SK-N-SH treated with all-trans-retinoic acid at 6 μM for 48 hours (cell line): ENCODE results near the gene TANGO2.

ENCODE experiments used
- ATAC-seq: fragments of 200-7000 bp; cut with Tn5 transposase; 3 replicates; pipeline ENCODE4 v1.9.1; 2020; ENCODE audit warnings: mild to moderate bottlenecking, moderate library complexity
- ARNTL ChIP-seq: fragments of 450-650 bp; formaldehyde crosslinking; IDR thresholded peaks from 2 replicates; pipeline ENCODE4 v1.5.0; 2020; ENCODE audit warnings: low read depth, mild to moderate bottlenecking, moderate library complexity, borderline replicate concordance
- BACH2 ChIP-seq: fragments of 250-450 bp; sonication (Bioruptor Pico); IDR thresholded peaks from 2 replicates; pipeline ENCODE4 v1.9.0; 2021; ENCODE audit warnings: mild to moderate bottlenecking, borderline replicate concordance
- GLIS3 ChIP-seq: fragments of 250-450 bp; sonication (Bioruptor Pico); IDR thresholded peaks from 2 replicates; pipeline ENCODE4 v1.5.0; 2020; ENCODE audit warnings: mild to moderate bottlenecking, moderate library complexity
- ISL1 ChIP-seq: fragments of 250-450 bp; sonication (Bioruptor Pico); IDR thresholded peaks from 2 replicates; pipeline ENCODE4 v2.1.2; 2022; ENCODE audit warnings: mild to moderate bottlenecking, moderate library complexity
- OSR1 ChIP-seq: fragments of 250-450 bp; sonication (Bioruptor Pico); IDR thresholded peaks from 2 replicates; pipeline ENCODE4 v1.8.0; 2022; ENCODE audit warnings: moderate library complexity, mild to moderate bottlenecking, inconsistent platforms
- PPARA ChIP-seq: fragments of 250-450 bp; sonication (Bioruptor Pico); IDR thresholded peaks from 2 replicates; pipeline ENCODE4 v1.5.0; 2020; ENCODE audit warnings: mild to moderate bottlenecking, borderline replicate concordance
- RARB ChIP-seq: fragments of 250-450 bp; sonication (Bioruptor Pico); IDR thresholded peaks from 2 replicates; pipeline ENCODE4 v1.8.0; 2021; ENCODE audit warnings: mild to moderate bottlenecking, moderate library complexity
- SNAI2 ChIP-seq: fragments of 250-450 bp; sonication (Bioruptor Pico); IDR thresholded peaks from 2 replicates; pipeline ENCODE4 v1.5.0; 2020; ENCODE audit warnings: mild to moderate bottlenecking, moderate library complexity
- TCF4 ChIP-seq: fragments of 250-450 bp; sonication (Bioruptor Pico); IDR thresholded peaks from 2 replicates; pipeline ENCODE4 v1.8.0; 2021; ENCODE audit warnings: mild to moderate bottlenecking, moderate library complexity, borderline replicate concordance
- TOX ChIP-seq: fragments of 250-450 bp; sonication (Bioruptor Pico); IDR thresholded peaks from 2 replicates; pipeline ENCODE4 v1.8.0; 2021; ENCODE audit warnings: mild to moderate bottlenecking, moderate library complexity, borderline replicate concordance
- ZFP3 ChIP-seq: fragments of 250-450 bp; sonication (Bioruptor Pico); IDR thresholded peaks from 2 replicates; pipeline ENCODE4 v1.5.0; 2020; ENCODE audit warnings: mild to moderate bottlenecking, moderate library complexity
- ZFP30 ChIP-seq: fragments of 450-650 bp; formaldehyde crosslinking; IDR thresholded peaks from 2 replicates; pipeline ENCODE4 v1.5.0; 2022; ENCODE audit warnings: mild to moderate bottlenecking, moderate library complexity
- ZNF565 ChIP-seq: fragments of 450-650 bp; formaldehyde crosslinking; conservative IDR thresholded peaks from 2 replicates; pipeline ENCODE4 v1.5.0; 2020; ENCODE audit warnings: low read depth, mild to moderate bottlenecking, moderate library complexity
- ZNF70 ChIP-seq: fragments of 450-650 bp; formaldehyde crosslinking; IDR thresholded peaks from 2 replicates; pipeline ENCODE4 v1.5.0; 2020; ENCODE audit warnings: mild to moderate bottlenecking, moderate library complexity
- ZNF8 ChIP-seq: fragments of 450-650 bp; formaldehyde crosslinking; IDR thresholded peaks from 2 replicates; pipeline ENCODE4 v1.5.0; 2020; ENCODE audit warnings: mild to moderate bottlenecking, moderate library complexity
- TF ChIP-seq, protein P1 (sequence below): fragments of 250-450 bp; sonication (Bioruptor Pico); IDR thresholded peaks from 2 replicates; pipeline ENCODE4 v1.5.1; 2021; ENCODE audit warnings: mild to moderate bottlenecking, moderate library complexity
- TF ChIP-seq, protein P2 (sequence below): fragments of 250-450 bp; sonication (Bioruptor Pico); IDR thresholded peaks from 2 replicates; pipeline ENCODE4 v1.5.0; 2020; ENCODE audit warnings: mild to moderate bottlenecking, moderate library complexity
- TF ChIP-seq, protein P3 (sequence below): fragments of 250-450 bp; sonication (Bioruptor Pico); IDR thresholded peaks from 2 replicates; pipeline ENCODE4 v1.8.0; 2021; ENCODE audit warnings: low read depth, mild to moderate bottlenecking, moderate library complexity, borderline replicate concordance

Gene TANGO2

DNA sequence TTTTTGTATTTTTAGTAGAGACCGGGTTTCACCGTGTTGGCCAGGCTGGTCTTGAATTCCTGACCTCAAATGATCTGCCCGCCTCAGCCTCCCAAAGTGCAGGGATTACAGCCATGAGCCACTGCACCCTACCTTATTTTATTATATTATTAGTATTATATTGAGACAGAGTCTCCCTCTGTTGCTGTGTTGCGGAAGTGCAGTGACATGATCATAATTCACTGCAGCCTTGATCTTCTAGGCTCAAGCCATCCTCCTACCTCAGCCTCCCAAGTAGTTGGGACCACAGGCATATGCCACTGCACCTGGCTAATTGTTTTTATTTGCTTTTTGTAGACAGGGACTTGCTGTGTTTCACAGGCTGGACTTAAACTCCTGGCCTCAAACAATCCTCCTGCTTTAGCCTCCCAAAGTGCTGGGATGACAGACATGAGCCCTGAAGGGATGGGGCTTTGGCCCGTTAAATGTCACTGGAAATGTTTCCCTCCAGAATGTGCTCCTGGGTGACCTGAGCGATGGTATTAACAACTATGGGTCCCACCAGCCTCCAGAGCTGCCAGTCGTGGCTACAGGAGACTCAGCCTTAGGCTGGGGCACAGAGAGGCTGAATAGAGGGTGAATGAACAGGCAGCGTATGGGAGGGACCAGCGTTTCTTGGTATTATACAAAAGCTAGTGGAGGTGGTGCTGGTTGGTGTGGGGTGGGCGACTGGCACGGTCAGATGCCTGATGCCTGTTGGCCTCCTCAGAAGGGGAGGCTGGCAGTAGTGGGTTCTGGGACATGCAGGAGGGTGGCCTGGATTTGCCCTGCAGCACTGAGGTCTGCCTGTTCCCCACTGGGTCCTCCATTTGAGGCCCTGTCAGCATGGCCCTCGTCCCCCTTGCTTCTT, 7.3 kb downstream of the TANGO2 start:
- peak; percentile 77 for ATAC-seq
- TF ChIP-seq TCF4 (CRISPR knock-in tag), result no peak
- TF ChIP-seq OSR1 (CRISPR knock-in tag), result no peak
- TF ChIP-seq GLIS3 (CRISPR knock-in tag), result no peak
- TF ChIP-seq ZNF8, result no peak
- TF ChIP-seq, protein P1, sequence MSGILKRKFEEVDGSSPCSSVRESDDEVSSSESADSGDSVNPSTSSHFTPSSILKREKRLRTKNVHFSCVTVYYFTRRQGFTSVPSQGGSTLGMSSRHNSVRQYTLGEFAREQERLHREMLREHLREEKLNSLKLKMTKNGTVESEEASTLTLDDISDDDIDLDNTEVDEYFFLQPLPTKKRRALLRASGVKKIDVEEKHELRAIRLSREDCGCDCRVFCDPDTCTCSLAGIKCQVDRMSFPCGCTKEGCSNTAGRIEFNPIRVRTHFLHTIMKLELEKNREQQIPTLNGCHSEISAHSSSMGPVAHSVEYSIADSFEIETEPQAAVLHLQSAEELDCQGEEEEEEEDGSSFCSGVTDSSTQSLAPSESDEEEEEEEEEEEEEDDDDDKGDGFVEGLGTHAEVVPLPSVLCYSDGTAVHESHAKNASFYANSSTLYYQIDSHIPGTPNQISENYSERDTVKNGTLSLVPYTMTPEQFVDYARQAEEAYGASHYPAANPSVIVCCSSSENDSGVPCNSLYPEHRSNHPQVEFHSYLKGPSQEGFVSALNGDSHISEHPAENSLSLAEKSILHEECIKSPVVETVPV (CRISPR knock-in tag), result no peak
- TF ChIP-seq ZNF70 (CRISPR knock-in tag), result no peak
- no peak for TF ChIP-seq ARNTL (CRISPR knock-in tag)
- TF ChIP-seq ISL1 (CRISPR knock-in tag), result no peak
- TF ChIP-seq TOX, result no peak
- no peak for TF ChIP-seq SNAI2 (CRISPR knock-in tag)
- TF ChIP-seq PPARA (CRISPR knock-in tag), result no peak
- TF ChIP-seq BACH2, result no peak

DNA sequence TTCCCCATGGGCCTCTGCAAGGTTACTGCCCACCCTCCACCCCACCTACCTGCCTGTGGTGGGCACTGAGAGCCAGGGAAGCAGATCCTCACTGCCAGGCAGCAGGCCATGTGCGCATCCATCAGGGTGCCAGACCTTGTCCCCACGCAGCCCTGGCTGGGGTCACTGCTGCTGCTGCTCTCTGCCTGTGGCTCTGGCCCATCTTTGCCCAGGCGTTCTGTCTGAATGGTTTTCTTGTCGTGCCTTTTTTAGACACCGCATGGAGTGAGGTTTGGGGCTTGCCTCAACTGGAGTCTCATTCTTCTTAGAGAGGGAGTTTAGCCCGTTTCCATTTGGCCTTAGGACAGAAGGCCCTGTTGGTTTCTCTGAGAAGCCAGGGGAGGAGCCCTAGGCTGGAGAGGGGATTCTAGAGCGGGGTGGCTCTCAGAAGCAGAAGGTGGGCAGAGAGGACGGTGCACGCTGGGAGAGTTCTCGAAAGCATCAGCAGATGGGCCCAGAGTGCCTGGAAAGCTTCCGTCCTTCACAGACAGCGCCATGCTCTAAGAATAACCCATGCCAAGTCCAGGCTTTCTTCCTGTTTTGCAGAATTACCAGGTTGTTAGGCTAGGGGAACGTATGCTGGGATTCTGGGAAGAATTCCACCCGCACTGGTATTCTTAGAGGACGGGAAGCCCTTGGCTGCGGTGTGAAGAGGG, 8.1 kb downstream of the TANGO2 start:
- ATAC-seq, result no peak
- TF ChIP-seq ZNF8, result no peak
- TF ChIP-seq, protein P2, sequence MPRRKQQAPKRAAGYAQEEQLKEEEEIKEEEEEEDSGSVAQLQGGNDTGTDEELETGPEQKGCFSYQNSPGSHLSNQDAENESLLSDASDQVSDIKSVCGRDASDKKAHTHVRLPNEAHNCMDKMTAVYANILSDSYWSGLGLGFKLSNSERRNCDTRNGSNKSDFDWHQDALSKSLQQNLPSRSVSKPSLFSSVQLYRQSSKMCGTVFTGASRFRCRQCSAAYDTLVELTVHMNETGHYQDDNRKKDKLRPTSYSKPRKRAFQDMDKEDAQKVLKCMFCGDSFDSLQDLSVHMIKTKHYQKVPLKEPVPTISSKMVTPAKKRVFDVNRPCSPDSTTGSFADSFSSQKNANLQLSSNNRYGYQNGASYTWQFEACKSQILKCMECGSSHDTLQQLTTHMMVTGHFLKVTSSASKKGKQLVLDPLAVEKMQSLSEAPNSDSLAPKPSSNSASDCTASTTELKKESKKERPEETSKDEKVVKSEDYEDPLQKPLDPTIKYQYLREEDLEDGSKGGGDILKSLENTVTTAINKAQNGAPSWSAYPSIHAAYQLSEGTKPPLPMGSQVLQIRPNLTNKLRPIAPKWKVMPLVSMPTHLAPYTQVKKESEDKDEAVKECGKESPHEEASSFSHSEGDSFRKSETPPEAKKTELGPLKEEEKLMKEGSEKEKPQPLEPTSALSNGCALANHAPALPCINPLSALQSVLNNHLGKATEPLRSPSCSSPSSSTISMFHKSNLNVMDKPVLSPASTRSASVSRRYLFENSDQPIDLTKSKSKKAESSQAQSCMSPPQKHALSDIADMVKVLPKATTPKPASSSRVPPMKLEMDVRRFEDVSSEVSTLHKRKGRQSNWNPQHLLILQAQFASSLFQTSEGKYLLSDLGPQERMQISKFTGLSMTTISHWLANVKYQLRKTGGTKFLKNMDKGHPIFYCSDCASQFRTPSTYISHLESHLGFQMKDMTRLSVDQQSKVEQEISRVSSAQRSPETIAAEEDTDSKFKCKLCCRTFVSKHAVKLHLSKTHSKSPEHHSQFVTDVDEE, result no peak
- no peak for TF ChIP-seq GLIS3 (CRISPR knock-in tag)
- no peak for TF ChIP-seq TCF4 (CRISPR knock-in tag)
- TF ChIP-seq ARNTL (CRISPR knock-in tag), result no peak
- TF ChIP-seq, protein P1 (CRISPR knock-in tag), result no peak
- TF ChIP-seq, protein P3, sequence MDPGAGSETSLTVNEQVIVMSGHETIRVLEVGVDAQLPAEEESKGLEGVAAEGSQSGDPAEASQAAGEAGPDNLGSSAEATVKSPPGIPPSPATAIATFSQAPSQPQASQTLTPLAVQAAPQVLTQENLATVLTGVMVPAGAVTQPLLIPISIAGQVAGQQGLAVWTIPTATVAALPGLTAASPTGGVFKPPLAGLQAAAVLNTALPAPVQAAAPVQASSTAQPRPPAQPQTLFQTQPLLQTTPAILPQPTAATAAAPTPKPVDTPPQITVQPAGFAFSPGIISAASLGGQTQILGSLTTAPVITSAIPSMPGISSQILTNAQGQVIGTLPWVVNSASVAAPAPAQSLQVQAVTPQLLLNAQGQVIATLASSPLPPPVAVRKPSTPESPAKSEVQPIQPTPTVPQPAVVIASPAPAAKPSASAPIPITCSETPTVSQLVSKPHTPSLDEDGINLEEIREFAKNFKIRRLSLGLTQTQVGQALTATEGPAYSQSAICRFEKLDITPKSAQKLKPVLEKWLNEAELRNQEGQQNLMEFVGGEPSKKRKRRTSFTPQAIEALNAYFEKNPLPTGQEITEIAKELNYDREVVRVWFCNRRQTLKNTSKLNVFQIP (CRISPR knock-in tag), result no peak
- no peak for TF ChIP-seq ZNF565 (CRISPR knock-in tag)
- no peak for TF ChIP-seq RARB (CRISPR knock-in tag)
- TF ChIP-seq TOX, result no peak

DNA sequence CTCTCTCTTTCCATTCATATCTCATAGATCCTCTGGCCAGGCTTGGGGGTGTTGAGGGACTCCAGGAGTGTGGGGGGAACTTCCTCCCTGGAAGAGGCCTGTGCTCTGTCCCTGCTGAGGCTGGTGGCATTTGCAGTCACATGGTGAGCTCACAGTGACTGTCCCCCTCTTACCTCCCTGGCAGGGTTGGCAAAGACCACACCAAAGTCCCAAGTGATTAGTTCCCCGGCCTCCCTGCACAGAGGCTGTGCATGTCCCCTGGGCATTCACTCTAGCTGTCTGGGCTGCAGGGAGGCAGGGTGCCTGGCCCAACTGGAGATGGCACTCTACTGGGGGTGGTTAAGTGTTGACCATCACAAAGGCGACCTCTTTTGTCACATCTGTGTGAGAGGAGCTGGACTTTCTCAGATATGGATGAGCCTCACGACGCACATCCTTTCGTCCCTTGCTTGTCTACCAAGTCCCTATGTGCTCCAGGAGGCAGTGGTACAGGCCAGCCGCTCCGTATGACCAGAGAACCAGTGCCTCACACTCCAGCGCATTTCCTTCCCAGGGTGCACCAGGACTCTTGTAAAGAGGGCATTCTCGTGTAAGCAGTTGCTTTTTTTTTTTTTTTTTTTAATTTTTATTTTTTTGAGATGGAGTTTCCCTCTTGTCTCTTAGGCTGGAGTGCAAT, 8.8 kb downstream of the TANGO2 start:
- ATAC-seq, result no peak
- TF ChIP-seq ZNF8, result no peak
- no peak for TF ChIP-seq TOX
- TF ChIP-seq ZFP3 (CRISPR knock-in tag), result no peak
- no peak for TF ChIP-seq OSR1 (CRISPR knock-in tag)
- no peak for TF ChIP-seq ARNTL (CRISPR knock-in tag)
- no peak for TF ChIP-seq ZFP30 (CRISPR knock-in tag)
- TF ChIP-seq, protein P2, result no peak
